ENCODE data around the gene CASP6.

GRCh38 chr4:109657854-109658418, 45.3 kb downstream of the CASP6 start:
- TF ChIP-seq CTCF (IDR thresholded peaks at IDR 0.05) (no peak), EZH2 (IDR thresholded peaks at IDR 0.05; ENCODE audit: borderline replicate concordance, insufficient read depth, low read depth, low read length, poor library complexity, severe bottlenecking) (no peak)
